C4-2B (cell line): Measurements from ENCODE around the gene TNS3.

ENCODE experiments used
- H3K27ac ChIP-seq: fragments of 450-650 bp; 2 replicates; pipeline ENCODE4 v1.5.1; 2017
- ZFX ChIP-seq: fragments of 450-650 bp; IDR thresholded peaks from 2 replicates; pipeline ENCODE4 v1.6.1; 2017
- TF ChIP-seq, protein P1 (sequence below): fragments of 450-650 bp; conservative IDR thresholded peaks from 2 replicates; pipeline ENCODE4 v1.5.1; 2017; ENCODE audit warnings: mild to moderate bottlenecking

The TNS3 gene

DNA sequence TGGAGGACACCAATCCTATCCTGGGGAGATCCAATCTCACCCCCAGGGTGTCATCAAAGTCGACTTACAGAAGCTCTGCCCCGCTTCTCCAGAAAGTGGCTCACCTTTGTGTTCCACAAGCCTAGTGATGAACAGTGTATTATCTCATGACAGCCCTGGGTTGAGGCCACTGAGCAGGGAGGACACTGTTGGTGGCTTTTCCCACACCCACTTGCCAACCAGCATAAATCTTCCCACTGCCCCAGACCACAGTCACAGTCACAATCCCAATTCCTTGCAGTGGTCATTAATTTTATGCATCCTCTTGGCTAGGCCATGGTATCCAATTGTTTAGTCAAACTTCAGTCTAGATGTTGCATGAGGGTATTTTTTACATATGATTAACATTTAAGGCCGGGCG is 18.4 kb downstream of the TNS3 start:
- no peak overlapping the region for H3K27ac ChIP-seq
- TF ChIP-seq ZFX: no peak
- TF ChIP-seq, protein P1, sequence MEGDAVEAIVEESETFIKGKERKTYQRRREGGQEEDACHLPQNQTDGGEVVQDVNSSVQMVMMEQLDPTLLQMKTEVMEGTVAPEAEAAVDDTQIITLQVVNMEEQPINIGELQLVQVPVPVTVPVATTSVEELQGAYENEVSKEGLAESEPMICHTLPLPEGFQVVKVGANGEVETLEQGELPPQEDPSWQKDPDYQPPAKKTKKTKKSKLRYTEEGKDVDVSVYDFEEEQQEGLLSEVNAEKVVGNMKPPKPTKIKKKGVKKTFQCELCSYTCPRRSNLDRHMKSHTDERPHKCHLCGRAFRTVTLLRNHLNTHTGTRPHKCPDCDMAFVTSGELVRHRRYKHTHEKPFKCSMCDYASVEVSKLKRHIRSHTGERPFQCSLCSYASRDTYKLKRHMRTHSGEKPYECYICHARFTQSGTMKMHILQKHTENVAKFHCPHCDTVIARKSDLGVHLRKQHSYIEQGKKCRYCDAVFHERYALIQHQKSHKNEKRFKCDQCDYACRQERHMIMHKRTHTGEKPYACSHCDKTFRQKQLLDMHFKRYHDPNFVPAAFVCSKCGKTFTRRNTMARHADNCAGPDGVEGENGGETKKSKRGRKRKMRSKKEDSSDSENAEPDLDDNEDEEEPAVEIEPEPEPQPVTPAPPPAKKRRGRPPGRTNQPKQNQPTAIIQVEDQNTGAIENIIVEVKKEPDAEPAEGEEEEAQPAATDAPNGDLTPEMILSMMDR: no peak

DNA sequence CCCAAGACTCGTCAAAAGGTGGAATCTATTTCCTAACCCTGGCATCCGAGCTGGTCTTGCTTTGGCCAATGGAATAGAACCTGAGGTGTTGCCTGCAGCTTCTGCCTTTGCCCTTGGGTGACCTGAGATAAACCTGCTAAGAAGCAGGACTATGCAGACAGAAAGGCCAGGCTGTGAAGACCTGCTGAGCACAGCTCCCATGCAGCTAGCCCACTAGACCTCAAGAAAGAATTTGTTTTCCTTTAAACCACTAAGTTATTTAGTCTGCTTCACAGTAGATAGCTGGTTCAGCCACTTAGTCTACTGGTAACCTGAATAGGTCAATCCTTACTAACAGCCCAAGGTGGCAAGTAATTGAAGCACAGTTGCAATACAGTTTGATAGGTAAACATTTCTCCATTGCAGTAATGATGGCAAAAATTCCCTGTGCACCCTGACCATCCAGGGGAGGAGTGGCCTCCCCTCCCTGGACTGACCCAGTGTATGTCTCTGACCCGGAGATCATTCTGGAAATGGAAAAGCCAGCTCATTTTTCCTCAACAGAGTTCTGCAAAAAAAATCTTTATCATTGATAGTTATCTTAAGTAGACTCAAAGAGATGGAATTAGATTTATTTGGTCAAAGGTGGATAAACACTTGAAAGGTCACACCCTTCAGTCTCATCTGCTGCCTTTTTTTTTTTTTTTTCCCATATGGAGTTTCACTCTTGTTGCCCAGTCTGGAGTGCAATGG is 20.0 kb downstream of the TNS3 start:
- TF ChIP-seq ZFX: no peak
- TF ChIP-seq, protein P1: no peak
- no peak overlapping the region for H3K27ac ChIP-seq

DNA sequence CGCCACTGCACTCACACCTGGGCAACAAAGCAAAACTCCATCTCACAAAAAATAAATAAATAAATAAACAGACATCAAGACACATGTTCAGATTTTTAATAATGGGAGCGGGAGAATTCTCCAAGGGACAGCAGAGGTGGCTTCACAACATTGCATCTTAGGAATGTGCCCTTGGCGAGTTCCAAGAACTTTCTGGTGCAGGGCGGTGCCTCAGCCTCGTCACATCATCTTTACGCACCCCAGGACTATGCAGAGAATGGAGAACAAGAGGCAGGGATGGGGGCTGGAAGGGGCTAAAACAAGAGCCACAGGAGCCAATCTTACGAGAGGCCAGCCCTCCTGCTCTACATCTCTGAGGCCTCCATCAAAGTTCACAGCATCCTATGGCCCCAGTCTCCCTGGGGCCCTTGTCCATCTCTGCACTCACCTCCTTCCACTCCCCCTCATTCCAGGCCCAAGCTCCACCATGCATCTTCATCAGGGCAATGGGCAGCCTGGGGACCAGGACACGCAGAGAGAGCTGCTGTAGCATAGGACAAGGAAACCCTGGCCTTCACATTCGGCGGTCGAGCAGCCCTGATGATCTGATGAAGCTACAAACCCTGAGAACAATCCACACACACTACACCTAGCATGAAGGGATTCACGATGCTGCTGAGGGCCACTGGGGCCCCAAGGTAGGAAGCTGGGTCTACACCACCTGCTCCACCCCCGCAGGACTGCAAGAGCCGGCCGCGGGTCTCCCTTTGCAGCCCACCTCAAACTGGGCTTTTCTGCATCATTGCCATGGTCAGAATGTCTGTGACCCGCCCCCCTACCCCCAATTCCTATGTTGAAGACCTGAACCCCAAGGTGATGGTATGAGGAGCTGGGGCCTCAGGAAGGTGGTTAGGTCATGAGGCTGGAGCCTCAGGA is 22.3 kb downstream of the TNS3 start:
- no peak for TF ChIP-seq ZFX
- TF ChIP-seq, protein P1: no peak
- no peak overlapping the region for H3K27ac ChIP-seq

DNA sequence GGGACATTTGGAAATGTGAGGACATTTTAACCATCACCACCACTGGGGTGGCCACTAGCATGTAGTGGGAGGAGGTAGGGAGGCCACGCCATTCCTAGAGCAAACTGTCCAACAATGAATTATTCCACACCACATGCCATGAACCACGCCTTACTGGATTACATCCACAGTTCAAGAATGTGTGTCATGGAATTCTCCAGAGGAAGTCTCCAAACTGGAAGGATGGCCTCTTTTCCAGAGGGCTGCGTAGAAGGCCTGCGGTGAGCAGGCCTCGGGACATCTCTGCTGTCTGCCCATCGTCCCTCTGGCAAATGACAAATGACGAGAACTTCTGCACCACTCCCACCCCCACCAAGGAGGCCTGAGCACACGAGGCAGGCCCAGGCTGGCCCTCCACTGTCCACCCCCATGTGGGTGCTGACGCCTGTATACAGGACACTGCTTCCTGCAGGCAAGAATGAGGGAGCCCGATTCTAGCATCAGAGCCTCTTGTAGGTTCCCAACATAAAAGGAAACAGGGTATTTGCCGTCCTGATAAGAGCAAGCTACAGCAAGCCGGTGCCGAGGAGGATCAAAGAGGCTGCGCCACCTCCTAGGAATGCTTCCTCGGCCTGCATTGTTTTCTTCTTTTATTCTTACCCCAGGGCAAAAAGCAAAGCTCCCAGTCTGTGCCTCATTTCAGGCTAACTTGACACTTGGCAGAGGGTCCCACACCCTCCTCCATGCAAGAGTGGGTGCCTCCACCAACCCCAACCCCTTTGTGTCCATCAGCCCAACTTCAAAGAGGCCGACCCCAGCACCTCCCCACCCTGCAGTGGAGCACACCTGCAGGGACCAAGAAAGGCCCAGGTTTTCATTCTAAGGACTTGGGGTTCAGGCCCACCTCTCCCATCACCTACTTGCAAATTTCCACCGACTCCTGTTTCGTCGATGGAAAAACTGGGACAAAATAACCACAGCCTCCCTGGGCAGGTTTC is 23.9 kb downstream of the TNS3 start:
- H3K27ac ChIP-seq: no peak overlapping the region

DNA sequence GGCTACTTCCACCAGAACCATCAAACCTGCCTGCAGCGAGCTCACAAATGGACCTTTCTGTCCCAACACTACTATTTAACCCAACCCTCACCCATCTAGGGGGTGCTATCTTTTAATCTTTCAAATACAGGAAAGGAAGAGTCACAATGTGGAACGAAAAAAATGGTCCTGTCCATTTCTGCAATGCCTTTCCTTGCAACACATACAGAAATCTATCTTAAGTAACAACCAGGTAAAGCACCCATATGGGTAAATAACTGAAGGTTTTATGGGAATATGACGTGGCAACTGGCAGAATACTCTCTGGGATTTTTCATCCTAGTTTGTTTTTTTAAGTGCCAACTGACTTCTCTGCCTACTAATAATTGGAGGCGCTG is 24.6 kb downstream of the TNS3 start:
- no peak for TF ChIP-seq ZFX
- TF ChIP-seq, protein P1: no peak
- H3K27ac ChIP-seq: no peak overlapping the region

More for the DNA sequence above, 23.9 kb downstream of the TNS3 start:
- TF ChIP-seq ZFX: no peak

DNA sequence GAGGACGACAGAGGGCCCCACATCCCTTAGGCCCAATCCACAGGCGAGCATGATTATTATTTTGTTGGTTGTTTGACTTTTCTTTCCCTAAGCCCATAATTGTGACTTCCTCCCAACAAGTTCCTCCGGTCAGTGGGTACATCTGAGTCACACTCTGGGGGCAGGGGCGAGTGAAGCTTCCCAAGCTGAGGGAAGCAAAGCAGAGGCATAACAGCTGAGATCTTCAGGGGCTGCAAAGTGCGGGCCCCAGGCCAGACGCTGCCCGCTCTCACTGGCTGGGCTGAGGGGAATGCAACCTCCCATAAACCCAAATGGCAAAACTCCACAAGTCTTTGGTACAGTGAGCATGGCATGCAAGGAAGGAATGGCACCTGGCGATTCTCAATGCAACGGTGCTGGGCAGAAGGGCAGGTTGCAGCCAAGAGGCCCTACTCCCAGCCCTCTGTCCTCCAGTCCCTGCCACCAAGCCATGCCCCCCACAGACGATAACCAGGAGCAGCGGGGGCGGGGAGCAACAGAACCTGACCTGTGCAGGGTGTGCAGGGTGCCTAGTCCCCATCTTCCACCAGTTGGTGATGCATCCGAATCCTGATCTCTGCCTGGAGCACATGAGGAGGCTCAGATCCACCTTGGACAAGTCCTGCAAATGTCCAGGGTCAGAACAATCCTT is 25.3 kb downstream of the TNS3 start:
- no peak overlapping the region for H3K27ac ChIP-seq
- TF ChIP-seq, protein P1: no peak
- TF ChIP-seq ZFX: no peak

DNA sequence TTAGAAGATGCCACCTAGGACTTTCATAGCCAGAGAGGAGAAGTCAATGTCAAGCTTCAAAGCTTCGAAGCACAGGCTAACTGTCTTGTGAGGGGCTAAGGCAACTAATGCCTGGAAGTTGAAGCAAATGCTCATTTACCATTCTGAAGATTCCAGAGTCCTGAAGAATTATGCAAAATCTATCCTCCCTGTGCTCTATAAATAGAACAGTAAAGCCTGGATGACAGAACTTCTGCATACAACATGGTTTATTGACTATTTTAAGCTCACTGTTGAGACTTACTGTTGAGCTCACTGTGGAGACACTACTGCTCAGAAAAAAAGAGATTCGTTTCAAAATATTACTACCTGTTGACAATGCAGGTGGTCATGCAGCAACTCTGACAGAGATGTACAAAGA is 28.6 kb downstream of the TNS3 start:
- TF ChIP-seq ZFX: no peak

More for the DNA sequence above, 28.6 kb downstream of the TNS3 start:
- no peak overlapping the region for H3K27ac ChIP-seq
